D721Med (cell line): ENCODE results near the gene KRT76.

Experiments
- DNase-seq: peaks from one replicate; pipeline ENCODE4 v3.0.0; 2011; ENCODE audit warnings: low spot score; ENCODE audit not compliant: insufficient read length
- FAIRE-seq: peaks from 2 replicates; lab custom pipeline; 2011; peaks lifted over from hg19 to GRCh38; lab: Jason Lieb, UNC
- TF ChIP-seq, protein P1 (sequence below): IDR thresholded peaks from 2 replicates; pipeline ENCODE4 v1.5.1; 2012; ENCODE audit warnings: mild to moderate bottlenecking, control low read depth; ENCODE audit not compliant: insufficient read depth; ENCODE audit errors: missing control alignments

KRT76 gene

DNA sequence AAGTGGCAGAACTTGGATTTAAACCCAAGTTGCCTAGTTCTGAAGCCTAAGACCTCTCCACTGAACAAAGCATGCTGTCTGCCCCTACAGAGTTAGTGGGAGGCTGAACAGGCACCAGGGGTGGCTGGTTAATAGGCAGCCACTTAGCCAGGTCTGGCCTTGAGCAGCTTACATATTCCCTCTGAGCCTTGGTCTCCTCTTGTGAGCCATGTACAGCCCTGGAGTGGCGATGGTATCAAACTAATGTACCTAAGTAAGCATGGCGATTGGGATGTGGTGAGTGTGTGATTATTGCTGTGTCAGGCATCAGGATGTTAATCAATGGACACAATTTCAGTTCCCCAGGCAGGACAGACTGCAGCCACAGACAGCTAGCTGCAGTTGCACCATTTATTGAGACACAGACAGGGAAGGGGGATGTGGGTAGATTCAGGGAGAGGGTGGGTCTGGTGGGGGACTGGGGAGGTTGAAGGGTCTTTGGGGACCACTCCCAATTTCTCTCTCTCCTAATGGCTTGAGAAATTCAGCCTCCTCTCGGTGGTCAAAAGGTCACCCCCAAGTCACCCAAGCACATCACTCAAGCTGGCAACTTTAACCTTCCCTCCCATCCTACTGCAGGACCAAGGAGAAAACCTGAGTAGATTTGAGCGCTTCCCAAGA lies 44.1 kb upstream of the KRT76 start:
- no peak for FAIRE-seq
- DNase-seq: no peak
- TF ChIP-seq, protein P1, sequence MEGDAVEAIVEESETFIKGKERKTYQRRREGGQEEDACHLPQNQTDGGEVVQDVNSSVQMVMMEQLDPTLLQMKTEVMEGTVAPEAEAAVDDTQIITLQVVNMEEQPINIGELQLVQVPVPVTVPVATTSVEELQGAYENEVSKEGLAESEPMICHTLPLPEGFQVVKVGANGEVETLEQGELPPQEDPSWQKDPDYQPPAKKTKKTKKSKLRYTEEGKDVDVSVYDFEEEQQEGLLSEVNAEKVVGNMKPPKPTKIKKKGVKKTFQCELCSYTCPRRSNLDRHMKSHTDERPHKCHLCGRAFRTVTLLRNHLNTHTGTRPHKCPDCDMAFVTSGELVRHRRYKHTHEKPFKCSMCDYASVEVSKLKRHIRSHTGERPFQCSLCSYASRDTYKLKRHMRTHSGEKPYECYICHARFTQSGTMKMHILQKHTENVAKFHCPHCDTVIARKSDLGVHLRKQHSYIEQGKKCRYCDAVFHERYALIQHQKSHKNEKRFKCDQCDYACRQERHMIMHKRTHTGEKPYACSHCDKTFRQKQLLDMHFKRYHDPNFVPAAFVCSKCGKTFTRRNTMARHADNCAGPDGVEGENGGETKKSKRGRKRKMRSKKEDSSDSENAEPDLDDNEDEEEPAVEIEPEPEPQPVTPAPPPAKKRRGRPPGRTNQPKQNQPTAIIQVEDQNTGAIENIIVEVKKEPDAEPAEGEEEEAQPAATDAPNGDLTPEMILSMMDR: no peak

DNA sequence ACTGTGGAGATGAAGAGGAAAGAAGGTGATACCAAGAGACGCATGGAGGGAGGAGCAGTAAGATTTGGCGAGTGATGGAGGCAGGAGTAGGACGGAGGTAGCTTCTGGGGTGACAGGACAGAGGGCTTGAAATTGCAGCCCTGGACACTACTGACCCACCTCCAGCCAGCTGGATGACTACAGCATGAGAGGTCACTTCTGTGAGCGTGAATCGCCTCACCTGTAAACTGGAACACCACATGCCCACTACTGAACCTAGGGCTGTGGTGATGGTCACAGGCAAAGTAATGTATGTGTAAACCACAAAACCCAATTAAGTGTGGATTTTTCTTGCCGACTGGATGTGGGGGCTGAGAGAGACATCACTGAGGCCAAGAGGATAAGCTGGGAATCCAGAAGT lies 43.4 kb upstream of the KRT76 start:
- TF ChIP-seq, protein P1: no peak
- FAIRE-seq (no peak), DNase-seq (no peak)

DNA sequence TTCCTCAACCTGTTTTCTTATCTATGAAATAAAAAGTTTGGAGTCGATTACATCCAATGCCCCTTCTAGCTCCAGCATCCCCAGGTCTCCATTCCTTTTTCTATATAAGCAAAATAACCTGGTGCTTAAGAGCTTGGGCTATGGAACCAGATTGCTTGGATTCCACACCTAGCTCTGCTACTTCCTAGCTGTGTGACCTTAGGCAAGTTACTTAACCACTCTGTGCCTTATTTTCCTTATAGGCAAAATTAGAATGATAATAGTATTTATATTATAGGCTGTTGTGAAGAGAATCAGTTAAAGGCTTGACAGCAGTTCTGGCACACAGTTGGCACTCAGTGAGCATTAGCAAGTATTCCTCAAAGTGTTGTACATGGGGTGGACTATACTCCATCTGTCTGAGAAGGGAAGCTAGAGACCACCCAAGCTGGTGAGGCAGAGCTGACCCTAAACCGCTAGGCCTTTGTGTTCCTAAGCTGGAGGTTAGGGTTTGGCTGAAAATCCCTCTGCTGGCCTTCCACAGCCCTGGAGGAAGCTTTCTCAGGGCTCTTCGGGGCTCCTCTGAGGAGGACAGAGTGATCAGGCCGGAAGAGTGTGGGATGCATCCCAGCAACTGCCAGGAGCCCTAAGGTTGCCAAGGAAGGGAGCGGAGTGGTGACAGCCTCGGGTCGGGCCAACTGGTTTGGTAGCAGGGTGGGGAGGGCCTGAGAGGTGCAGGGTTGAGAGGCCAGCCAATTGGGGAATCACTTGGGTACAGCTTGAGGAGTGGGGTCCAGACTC lies 42.8 kb upstream of the KRT76 start:
- FAIRE-seq (no peak), DNase-seq (no peak)
- TF ChIP-seq, protein P1: no peak

DNA sequence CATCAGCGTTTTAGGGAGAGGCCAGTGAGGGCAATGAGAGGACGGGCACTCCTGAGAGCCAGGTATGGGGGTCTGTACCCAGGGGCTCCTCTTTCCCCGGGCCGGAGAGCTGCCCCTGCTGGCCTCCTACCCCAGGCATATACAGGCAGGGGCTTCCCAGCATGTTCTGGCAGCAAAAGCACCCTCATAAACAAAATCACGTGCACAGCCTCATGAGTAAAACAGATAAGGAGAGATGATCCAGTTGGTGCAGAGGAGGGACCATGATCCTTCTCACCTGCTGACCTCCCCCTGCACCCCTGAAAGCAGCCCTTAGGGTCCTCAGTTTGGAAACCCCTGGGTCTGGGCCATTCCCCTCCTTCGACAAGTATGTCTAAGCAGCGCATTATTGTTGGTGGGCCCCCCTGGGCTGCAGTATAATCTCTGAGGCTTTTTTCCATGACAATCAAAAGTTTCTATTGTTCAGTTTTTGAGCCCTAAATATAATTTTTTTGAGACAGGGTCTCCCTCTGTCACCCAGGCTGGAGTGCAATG lies 41.8 kb upstream of the KRT76 start:
- TF ChIP-seq, protein P1: no peak
- FAIRE-seq (no peak), DNase-seq (no peak)

DNA sequence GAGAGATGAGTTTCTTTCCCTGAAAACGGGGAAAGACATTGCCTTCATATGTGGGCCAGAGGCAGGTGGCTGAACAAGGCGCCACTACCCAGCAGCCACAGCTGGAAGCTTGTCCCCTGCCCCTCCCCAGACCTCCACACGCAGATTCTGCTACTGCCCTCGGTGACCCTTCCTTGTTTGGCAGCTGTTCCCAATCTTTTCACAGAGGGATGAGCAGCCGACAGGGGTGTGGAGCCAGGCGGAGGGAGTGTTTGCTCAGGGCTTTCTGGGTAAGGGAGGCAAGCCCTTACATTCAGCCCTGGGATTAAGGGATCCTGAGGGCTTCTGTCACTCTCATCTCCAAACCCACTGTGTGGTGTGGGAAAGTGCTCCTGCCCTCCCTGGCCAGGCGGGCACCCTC lies 41.2 kb upstream of the KRT76 start:
- DNase-seq (no peak), FAIRE-seq (no peak)
- TF ChIP-seq, protein P1: no peak

DNA sequence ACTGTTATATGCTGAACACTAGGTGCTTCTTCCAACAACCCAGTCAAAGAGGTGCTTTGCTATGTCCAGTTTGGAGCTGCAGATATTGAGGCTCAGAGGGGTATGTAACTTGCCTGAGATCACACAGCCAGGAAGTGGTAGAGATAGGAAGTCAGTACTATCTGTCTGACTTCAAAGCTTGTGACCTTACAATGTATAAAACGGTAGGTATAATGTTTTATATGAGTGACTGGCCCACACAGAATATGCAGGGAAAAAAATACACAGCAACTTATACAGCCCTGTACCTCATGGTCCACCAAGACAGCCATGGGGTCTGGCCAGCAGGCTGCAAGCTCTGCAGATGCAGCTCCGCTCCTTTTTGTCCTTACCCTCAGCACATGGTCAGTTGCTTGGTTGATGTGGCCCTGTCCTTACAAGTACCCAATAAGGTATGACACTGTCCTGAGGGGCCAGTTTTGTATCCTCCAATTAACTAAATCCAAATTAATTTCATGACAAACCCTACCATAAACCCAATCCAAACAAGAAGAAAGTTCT lies 40.6 kb upstream of the KRT76 start:
- no peak for DNase-seq
- FAIRE-seq: no peak
- TF ChIP-seq, protein P1: no peak
